ENCODE results near the gene PLCD1. TPM values are rescaled to one million over a fixed set of nuclear protein-coding genes. Genes with fewer than 3 reads are reported as not detected.
A peak's percentile ranks its signal among the peaks of the same experiment; 100 is the strongest.

Gene PLCD1
- total RNA-seq, 1 experiment from 2014 or later: 27.1 TPM

- no peak within 1 kb of the TSS for H3K9ac ChIP-seq (ENCODE audit: extremely low read depth, insufficient read length, low read length)
- no peak within 1 kb of the TSS for H2BK12ac ChIP-seq (ENCODE audit: insufficient read length, low read depth, low read length)
- no peaks in the 10 kb centered on the region for H3K9me3 ChIP-seq (ENCODE audit: control insufficient read depth, low read depth, low read length)
- H4K20me1 ChIP-seq (ENCODE audit: control insufficient read depth, insufficient read depth, insufficient read length): no peaks in the 10 kb centered on the region
- no peaks in the 10 kb centered on the region; the same call in 1 of the 2 replicates for H3K4me1 ChIP-seq (ENCODE audit: insufficient read depth, low read length)
- no peak within 1 kb of the TSS for H2BK120ac ChIP-seq (ENCODE audit: low read depth, low read length, poor library complexity, severe bottlenecking)
- Mint-ChIP-seq H3K36me3 (ENCODE audit: insufficient read depth in 1 of 3, low read depth in 3 of 3) (no peaks in the 10 kb centered on the region), H3K4me3 (peak within 1 kb of the TSS; percentile 70 to 78), H3K4me1 (peaks cover 10 to 15% of the 10 kb centered on the region in 2 experiments), H3K27me3 (ENCODE audit: low read depth) (peaks cover 35% of the 10 kb centered on the region), H3K27ac (no peak within 1 kb of the TSS), H3K9me3 (no peaks in the 10 kb centered on the region)
- H2AFZ ChIP-seq (ENCODE audit: low read length): peak within 1 kb of the TSS; percentile 88
- no peak within 1 kb of the TSS for H2BK15ac ChIP-seq (ENCODE audit: low read depth, low read length)
- H2BK20ac ChIP-seq (ENCODE audit: low read depth, low read length, poor library complexity, severe bottlenecking): no peak within 1 kb of the TSS
- H3K27ac ChIP-seq (ENCODE audit: insufficient read length, low read depth, low read length): no peak within 1 kb of the TSS
- H4K5ac ChIP-seq (ENCODE audit: insufficient read length, low read depth, low read length): no peak within 1 kb of the TSS
- no peak within 1 kb of the TSS for H3K56ac ChIP-seq (ENCODE audit: insufficient read length, low read depth, low read length)
- no peak within 1 kb of the TSS for H4K91ac ChIP-seq (ENCODE audit: insufficient read length, low read depth, low read length)
- H3K14ac ChIP-seq (ENCODE audit: insufficient read depth, low read length): no peak within 1 kb of the TSS
- H3T11ph ChIP-seq (ENCODE audit: low read length): no peak within 1 kb of the TSS
- no peak within 1 kb of the TSS for H2BK5ac ChIP-seq (ENCODE audit: insufficient read length, low read length)
- H3K79me1 ChIP-seq (ENCODE audit: insufficient read depth, low read depth, low read length, poor library complexity, severe bottlenecking): no peaks in the 10 kb centered on the region
- DNase-seq: peak; percentile 87
- H3K23ac ChIP-seq (ENCODE audit: insufficient read length, low read depth, low read length): no peak within 1 kb of the TSS
- TF ChIP-seq CTCF (conservative IDR thresholded peaks at IDR 0.05): no peak
- H3K27me3 ChIP-seq (ENCODE audit: insufficient read depth, low read length): peaks cover 6% of the 10 kb centered on the region; the same call in 1 of the 2 replicates
- H3K79me2 ChIP-seq (ENCODE audit: insufficient read depth, low read length): no peaks in the 10 kb centered on the region
- peak within 1 kb of the TSS; percentile 3 for H3K18ac ChIP-seq (ENCODE audit: insufficient read length, low read depth, low read length)
- peak within 1 kb of the TSS; percentile 71 for H3K4me2 ChIP-seq (ENCODE audit: insufficient read depth, insufficient read length, low read length)
- WGBS (ENCODE audit: extremely low coverage, insufficient read length, low lambda C conversion rate): no CpG with 5 or more reads among the region's 67 CpGs
- peaks cover 10% of the 10 kb centered on the region for H3K23me2 ChIP-seq (ENCODE audit: insufficient read length, low read depth, low read length, poor library complexity, severe bottlenecking)
- H4K8ac ChIP-seq (replicated peaks; ENCODE audit: insufficient read length, low read depth, low read length): no peak within 1 kb of the TSS
- no peak within 1 kb of the TSS for H3K4ac ChIP-seq (ENCODE audit: low read depth, low read length)
- H2AK5ac ChIP-seq (ENCODE audit: insufficient read length, low read length): no peak within 1 kb of the TSS
These were observed 9.9 kb upstream of the PLCD1 start, which contains the start of gene DLEC1 for GRCh38 chr3:38039101-38039898. Gene DLEC1 (plus strand): TSS chr3:38039208. CDS start chr3:38039226, 18 bp downstream.

Data from H9 (cell line).